GM12878 (cell line): ENCODE measurements around the gene RPL31. TPM values are rescaled to one million over a fixed set of nuclear protein-coding genes. Genes with fewer than 3 reads are reported as not detected.

Experiments used
- ATAC-seq: fragments of 200-7000 bp; cut with Tn5 transposase; 3 replicates; pipeline ENCODE4 v1.9.1; 2020; ENCODE audit warnings: mild to moderate bottlenecking, moderate library complexity
- BruUV-seq: library from RNA; stranded (reverse); fragments of 400-500 nt; replicated peaks from 2 replicates; lab custom pipeline; 2021; lab: Mats Ljungman, UMichigan
- CTCF ChIA-PET: fragments of 300-600 bp; sonication (Branson Sonifier 250); formaldehyde crosslinking; extraction: SDS; loops from one replicate; lab custom pipeline; 2021; ENCODE audit warnings: inconsistent platforms; lab: Yijun Ruan, JAX
- POLR2A ChIA-PET: fragments of 350-600 bp; formaldehyde crosslinking; extraction: SDS; loops from one replicate; lab custom pipeline; 2021; ENCODE audit warnings: inconsistent platforms; lab: Charles Lee
- RAD21 ChIA-PET: fragments of 300-600 bp; sonication (Branson Sonifier 250); formaldehyde crosslinking; loops from one replicate; lab custom pipeline; 2023; ENCODE audit warnings: antibody characterized with exemption; ENCODE audit not compliant: unreplicated experiment; lab: Charles Lee
- SMC1A ChIA-PET: fragments of 300-600 bp; sonication (Branson Sonifier 250); formaldehyde crosslinking; loops from one replicate; lab custom pipeline; 2023; ENCODE audit not compliant: unreplicated experiment, uncharacterized antibody; lab: Charles Lee
- DNase-seq: peaks from one replicate; pipeline ENCODE4 v3.0.0-alpha.2; 2011; ENCODE audit warnings: low read depth, low spot score
- FAIRE-seq: peaks from 3 replicates; lab custom pipeline; 2011; peaks lifted over from hg19 to GRCh38; lab: Jason Lieb, UNC
- H2AFZ ChIP-seq: 2 replicates; pipeline ENCODE4 v1.6.0; 2011; ENCODE audit warnings: low read depth, low read length, control low read depth; ENCODE audit not compliant: control insufficient read depth
- H3K27ac ChIP-seq: 2 replicates; pipeline ENCODE4 v1.5.1; 2011; ENCODE audit warnings: control low read depth; ENCODE audit not compliant: control insufficient read depth, insufficient read depth
- H3K27me3 ChIP-seq, 2 experiments: replicated peaks in 1 of 2; 2 replicates each; pipeline versions ENCODE4 v1.6.0 to v1.6.1; 2011; ENCODE audit warnings: low read length in 1 of 2; ENCODE audit not compliant: control insufficient read depth in 2 of 2, insufficient read depth in 2 of 2
- H3K36me3 ChIP-seq, 2 experiments: 2 replicates each; pipeline ENCODE4 v1.5.1; 2011; ENCODE audit warnings: low read length in 1 of 2; ENCODE audit not compliant: control insufficient read depth in 2 of 2, insufficient read depth in 2 of 2
- H3K4me1 ChIP-seq: 2 replicates; pipeline ENCODE4 v1.6.1; 2011; ENCODE audit warnings: mild to moderate bottlenecking, low read length, moderate library complexity, mixed read lengths; ENCODE audit not compliant: control insufficient read depth, insufficient read depth
- H3K4me2 ChIP-seq: 2 replicates; pipeline ENCODE4 v1.6.0; 2011; ENCODE audit warnings: control low read depth; ENCODE audit not compliant: control insufficient read depth, insufficient read depth
- H3K4me3 ChIP-seq: fragments of 200-600 bp; sonication (generic); 2 replicates; pipeline ENCODE4 v1.5.1; 2016
- H3K79me2 ChIP-seq: 2 replicates; pipeline ENCODE4 v1.6.0; 2011; ENCODE audit warnings: low read length; ENCODE audit not compliant: control insufficient read depth, insufficient read depth
- H3K9ac ChIP-seq: 2 replicates; pipeline ENCODE4 v1.8.0; 2011; ENCODE audit warnings: low read length, control low read depth, mixed read lengths; ENCODE audit not compliant: control insufficient read depth, insufficient read depth
- H3K9me3 ChIP-seq: replicated peaks from 3 replicates; pipeline ENCODE4 v1.5.1; 2011; ENCODE audit warnings: mild to moderate bottlenecking, low read length; ENCODE audit not compliant: control insufficient read depth, insufficient read depth
- H4K20me1 ChIP-seq: 2 replicates; pipeline ENCODE4 v1.6.0; 2011; ENCODE audit not compliant: control insufficient read depth, insufficient read depth
- BHLHE40 ChIP-seq, 2 experiments: fragments of 450-650 bp in 1 of 2; IDR thresholded peaks; 2 replicates each; pipeline ENCODE4 v1.6.1; 2011 to 2017; ENCODE audit warnings: low read depth in 2 of 2, borderline replicate concordance in 1 of 2, improper control_type of control experiment in 1 of 2, low read length in 1 of 2, mild to moderate bottlenecking in 1 of 2
- DPF2 ChIP-seq: fragments of 450-650 bp; IDR thresholded peaks from 2 replicates; pipeline ENCODE4 v1.6.1; 2017; ENCODE audit warnings: mild to moderate bottlenecking
- ELK1 ChIP-seq: IDR thresholded peaks from 2 replicates; pipeline ENCODE4 v1.6.1; 2012; ENCODE audit warnings: low read depth, low read length, improper control_type of control experiment
- FOXM1 ChIP-seq: IDR thresholded peaks from 2 replicates; pipeline ENCODE4 v1.6.1; 2012; ENCODE audit warnings: low read depth, mild to moderate bottlenecking, inconsistent platforms, low read length, moderate library complexity
- KLF5 ChIP-seq: fragments of 450-650 bp; IDR thresholded peaks from 2 replicates; pipeline ENCODE4 v1.6.1; 2014; ENCODE audit warnings: mild to moderate bottlenecking; ENCODE audit not compliant: partially characterized antibody
- NBN ChIP-seq: fragments of 450-650 bp; IDR thresholded peaks from 2 replicates; pipeline ENCODE4 v1.6.1; 2016
- NR2C2 ChIP-seq: IDR thresholded peaks from 2 replicates; pipeline ENCODE4 v1.6.1; 2011; ENCODE audit warnings: borderline replicate concordance, low read depth; ENCODE audit not compliant: control insufficient read depth, insufficient read length
- TAF1 ChIP-seq: IDR thresholded peaks from 2 replicates; pipeline ENCODE4 v1.6.1; 2011; ENCODE audit warnings: mild to moderate bottlenecking, low read depth, low read length, borderline replicate concordance
- WGBS: methylation state at CpG from one replicate; pipeline ENCODE4 v1.1.6; 2016; ENCODE audit warnings: low lambda C conversion rate; ENCODE audit not compliant: insufficient replicate concordance, insufficient coverage; ENCODE audit errors: missing lambda C conversion rate; 5-methylcytosine and 5-hydroxymethylcytosine counted together
- in situ Hi-C: fragments of 300-500 bp; cut with MboI; formaldehyde crosslinking; loops from 9 replicates; pipeline ENCODE4 v1.14.3; 2018; ENCODE audit warnings: mixed read lengths
- intact Hi-C: fragments of 100-400 bp; cut with micrococcal nuclease; formaldehyde crosslinking; loops from one replicate; pipeline ENCODE4 v1.14.2; 2022; ENCODE audit not compliant: unreplicated experiment
- polyA plus RNA-seq, 11 experiments: library from polyadenylated mRNA; depleted of rRNA in 4 of 11; unstranded in 6 of 11; stranded (reverse) in 5 of 11; fragments of >200 nt; fragmentation: Nextera tagmentation in 4 of 11; fragmentation: Illumina TruSeq in 1 of 11; extraction: Ambion mirVana in 4 of 11; extraction: Trizol in 1 of 11; gene quantifications; 1 replicate in 1 of 11; 2 replicates in 10 of 11; pipeline versions ENCODE4 v1.2.1 to v1.2.3, GENCODE V29; 2011 to 2016; ENCODE audit warnings: inconsistent platforms in 2 of 11, missing spikeins in 2 of 11, low read depth in 1 of 11
- total RNA-seq, 4 experiments: library from RNA; depleted of rRNA in 3 of 4; stranded (reverse); fragments of >200 nt in 3 of 4; fragmentation: Illumina TruSeq in 1 of 4; extraction: Trizol in 1 of 4; gene quantifications; 2 replicates each; pipeline versions ENCODE4 v1.2.1 to v1.2.3, GENCODE V29; 2013 to 2021
- TF ChIP-seq, protein P1 (sequence below): fragments of 450-650 bp; IDR thresholded peaks from 2 replicates; pipeline ENCODE4 v1.6.1; 2017; ENCODE audit warnings: low read depth, mild to moderate bottlenecking, moderate library complexity
- TF ChIP-seq, protein P2 (sequence below): IDR thresholded peaks from 2 replicates; pipeline ENCODE4 v1.6.1; 2011; ENCODE audit warnings: low read depth, mild to moderate bottlenecking, low read length, moderate library complexity, borderline replicate concordance; ENCODE audit errors: extremely low read depth
- TF ChIP-seq, protein P3 (sequence below): IDR thresholded peaks from 2 replicates; pipeline ENCODE4 v1.6.1; 2012; ENCODE audit warnings: low read depth, low read length, improper control_type of control experiment
- TF ChIP-seq, protein P4 (sequence below): fragments of 450-650 bp; IDR thresholded peaks from 2 replicates; pipeline ENCODE4 v1.6.1; 2016; ENCODE audit warnings: mild to moderate bottlenecking

Gene RPL31
- total and polyA plus RNA-seq, 10 of the 15 experiments (the other 5 are each of a cell fraction or from before 2014, with no cell fraction given), result 1,643 to 8,551 (median 2,208) TPM

- no peaks in the 10 kb centered on the region for H4K20me1 ChIP-seq
- H3K27me3 ChIP-seq, result peaks cover 0 to 3% of the 10 kb centered on the region in 2 experiments
- H3K36me3 ChIP-seq, result no peaks in the 10 kb centered on the region
- TF ChIP-seq FOXM1 (no peak), KLF5 (no peak), NR2C2 (no peak), ELK1 (no peak), BHLHE40 (IDR thresholded peaks at IDR 0.05; ENCODE audit: borderline replicate concordance in 1 of 2, low read depth in 2 of 2, low read length in 1 of 2) (no peak), TAF1 (no peak), NBN (no peak), DPF2 (no peak)
- TF ChIP-seq, protein P1, sequence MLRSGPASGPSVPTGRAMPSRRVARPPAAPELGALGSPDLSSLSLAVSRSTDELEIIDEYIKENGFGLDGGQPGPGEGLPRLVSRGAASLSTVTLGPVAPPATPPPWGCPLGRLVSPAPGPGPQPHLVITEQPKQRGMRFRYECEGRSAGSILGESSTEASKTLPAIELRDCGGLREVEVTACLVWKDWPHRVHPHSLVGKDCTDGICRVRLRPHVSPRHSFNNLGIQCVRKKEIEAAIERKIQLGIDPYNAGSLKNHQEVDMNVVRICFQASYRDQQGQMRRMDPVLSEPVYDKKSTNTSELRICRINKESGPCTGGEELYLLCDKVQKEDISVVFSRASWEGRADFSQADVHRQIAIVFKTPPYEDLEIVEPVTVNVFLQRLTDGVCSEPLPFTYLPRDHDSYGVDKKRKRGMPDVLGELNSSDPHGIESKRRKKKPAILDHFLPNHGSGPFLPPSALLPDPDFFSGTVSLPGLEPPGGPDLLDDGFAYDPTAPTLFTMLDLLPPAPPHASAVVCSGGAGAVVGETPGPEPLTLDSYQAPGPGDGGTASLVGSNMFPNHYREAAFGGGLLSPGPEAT, result no peak
- TF ChIP-seq, protein P2, sequence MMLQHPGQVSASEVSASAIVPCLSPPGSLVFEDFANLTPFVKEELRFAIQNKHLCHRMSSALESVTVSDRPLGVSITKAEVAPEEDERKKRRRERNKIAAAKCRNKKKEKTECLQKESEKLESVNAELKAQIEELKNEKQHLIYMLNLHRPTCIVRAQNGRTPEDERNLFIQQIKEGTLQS, result no peak
- TF ChIP-seq, protein P3, sequence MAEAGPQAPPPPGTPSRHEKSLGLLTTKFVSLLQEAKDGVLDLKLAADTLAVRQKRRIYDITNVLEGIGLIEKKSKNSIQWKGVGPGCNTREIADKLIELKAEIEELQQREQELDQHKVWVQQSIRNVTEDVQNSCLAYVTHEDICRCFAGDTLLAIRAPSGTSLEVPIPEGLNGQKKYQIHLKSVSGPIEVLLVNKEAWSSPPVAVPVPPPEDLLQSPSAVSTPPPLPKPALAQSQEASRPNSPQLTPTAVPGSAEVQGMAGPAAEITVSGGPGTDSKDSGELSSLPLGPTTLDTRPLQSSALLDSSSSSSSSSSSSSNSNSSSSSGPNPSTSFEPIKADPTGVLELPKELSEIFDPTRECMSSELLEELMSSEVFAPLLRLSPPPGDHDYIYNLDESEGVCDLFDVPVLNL, result no peak
- TF ChIP-seq, protein P4, sequence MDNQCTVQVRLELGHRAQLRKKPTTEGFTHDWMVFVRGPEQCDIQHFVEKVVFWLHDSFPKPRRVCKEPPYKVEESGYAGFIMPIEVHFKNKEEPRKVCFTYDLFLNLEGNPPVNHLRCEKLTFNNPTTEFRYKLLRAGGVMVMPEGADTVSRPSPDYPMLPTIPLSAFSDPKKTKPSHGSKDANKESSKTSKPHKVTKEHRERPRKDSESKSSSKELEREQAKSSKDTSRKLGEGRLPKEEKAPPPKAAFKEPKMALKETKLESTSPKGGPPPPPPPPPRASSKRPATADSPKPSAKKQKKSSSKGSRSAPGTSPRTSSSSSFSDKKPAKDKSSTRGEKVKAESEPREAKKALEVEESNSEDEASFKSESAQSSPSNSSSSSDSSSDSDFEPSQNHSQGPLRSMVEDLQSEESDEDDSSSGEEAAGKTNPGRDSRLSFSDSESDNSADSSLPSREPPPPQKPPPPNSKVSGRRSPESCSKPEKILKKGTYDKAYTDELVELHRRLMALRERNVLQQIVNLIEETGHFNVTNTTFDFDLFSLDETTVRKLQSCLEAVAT, result no peak
- no peak overlapping the region for H3K27ac ChIP-seq
- H3K4me2 ChIP-seq, result no peak overlapping the region
- no peaks in the 10 kb centered on the region for H3K9me3 ChIP-seq
- no peak overlapping the region for H3K4me3 ChIP-seq
- FAIRE-seq, result no peak
- ChIA-PET RAD21 (no interaction called here), SMC1A (no interaction called here), POLR2A (no interaction called here), CTCF (no interaction called here)
- no peak for DNase-seq
- in situ Hi-C loops, result no loop called here
- no peak overlapping the region for H2AFZ ChIP-seq
- intact Hi-C loops, result no loop called here
- WGBS, result 60% methylated on average over 12 of the region's 12 CpGs
- no peaks in the 10 kb centered on the region for H3K79me2 ChIP-seq
- no TSS peak for BruUV-seq
- ATAC-seq, result no peak
- H3K4me1 ChIP-seq, result no peaks in the 10 kb centered on the region
- H3K9ac ChIP-seq, result no peak overlapping the region
These were observed 37.9 kb upstream of the RPL31 start for GRCh38 chr2:100964222-100964621.
